Activated naive CD8-positive, alpha-beta T cell treated with anti-CD3 and anti-CD28 coated beads, Interleukin-2, amount 10 ng/mL, durations not matched to agents 7 days and 5 days (primary cell): ENCODE results near the gene PRX. TPM values are rescaled to one million over a fixed set of nuclear protein-coding genes. Genes with fewer than 3 reads are reported as not detected.
"Not testable (repeated sequence)": the region's sequence is repeated elsewhere in the genome, so short reads cannot be mapped to it uniquely, and the experiment has no call there.

Source experiments
- ATAC-seq: fragments of 150-1000 bp; cut with Tn5 transposase; one replicate; pipeline ENCODE4 v1.10.0; 2021; ENCODE audit warnings: low read depth, moderate library complexity
- POLR2A ChIA-PET: fragments of 350-600 bp; sonication (Branson Sonifier 250); formaldehyde crosslinking; loops from one replicate; lab custom pipeline; 2021; ENCODE audit warnings: antibody characterized with exemption; lab: Charles Lee
- DNase-seq: peaks from one replicate; pipeline ENCODE4 v3.0.0; 2021
- H3K27ac Mint-ChIP-seq: one replicate; pipeline ENCODE4 v1.8.0; 2022; ENCODE audit warnings: mild to moderate bottlenecking, mixed read lengths
- H3K27me3 Mint-ChIP-seq: one replicate; pipeline ENCODE4 v1.8.0; 2022; ENCODE audit warnings: mild to moderate bottlenecking, moderate library complexity, mixed read lengths
- H3K36me3 Mint-ChIP-seq: one replicate; pipeline ENCODE4 v1.8.0; 2021; ENCODE audit warnings: mild to moderate bottlenecking, mixed read lengths
- H3K4me1 Mint-ChIP-seq: one replicate; pipeline ENCODE4 v1.8.0; 2021; ENCODE audit warnings: mixed read lengths
- H3K4me3 Mint-ChIP-seq: one replicate; pipeline ENCODE4 v1.8.0; 2022; ENCODE audit warnings: mild to moderate bottlenecking, moderate library complexity, mixed read lengths
- H3K9me3 Mint-ChIP-seq: one replicate; pipeline ENCODE4 v1.8.0; 2021; ENCODE audit warnings: mixed read lengths
- total RNA-seq, 2 experiments: library from RNA; stranded (reverse); gene quantifications; one replicate each; pipeline ENCODE4 v1.2.3, GENCODE V29; 2021

PRX gene, protein sequence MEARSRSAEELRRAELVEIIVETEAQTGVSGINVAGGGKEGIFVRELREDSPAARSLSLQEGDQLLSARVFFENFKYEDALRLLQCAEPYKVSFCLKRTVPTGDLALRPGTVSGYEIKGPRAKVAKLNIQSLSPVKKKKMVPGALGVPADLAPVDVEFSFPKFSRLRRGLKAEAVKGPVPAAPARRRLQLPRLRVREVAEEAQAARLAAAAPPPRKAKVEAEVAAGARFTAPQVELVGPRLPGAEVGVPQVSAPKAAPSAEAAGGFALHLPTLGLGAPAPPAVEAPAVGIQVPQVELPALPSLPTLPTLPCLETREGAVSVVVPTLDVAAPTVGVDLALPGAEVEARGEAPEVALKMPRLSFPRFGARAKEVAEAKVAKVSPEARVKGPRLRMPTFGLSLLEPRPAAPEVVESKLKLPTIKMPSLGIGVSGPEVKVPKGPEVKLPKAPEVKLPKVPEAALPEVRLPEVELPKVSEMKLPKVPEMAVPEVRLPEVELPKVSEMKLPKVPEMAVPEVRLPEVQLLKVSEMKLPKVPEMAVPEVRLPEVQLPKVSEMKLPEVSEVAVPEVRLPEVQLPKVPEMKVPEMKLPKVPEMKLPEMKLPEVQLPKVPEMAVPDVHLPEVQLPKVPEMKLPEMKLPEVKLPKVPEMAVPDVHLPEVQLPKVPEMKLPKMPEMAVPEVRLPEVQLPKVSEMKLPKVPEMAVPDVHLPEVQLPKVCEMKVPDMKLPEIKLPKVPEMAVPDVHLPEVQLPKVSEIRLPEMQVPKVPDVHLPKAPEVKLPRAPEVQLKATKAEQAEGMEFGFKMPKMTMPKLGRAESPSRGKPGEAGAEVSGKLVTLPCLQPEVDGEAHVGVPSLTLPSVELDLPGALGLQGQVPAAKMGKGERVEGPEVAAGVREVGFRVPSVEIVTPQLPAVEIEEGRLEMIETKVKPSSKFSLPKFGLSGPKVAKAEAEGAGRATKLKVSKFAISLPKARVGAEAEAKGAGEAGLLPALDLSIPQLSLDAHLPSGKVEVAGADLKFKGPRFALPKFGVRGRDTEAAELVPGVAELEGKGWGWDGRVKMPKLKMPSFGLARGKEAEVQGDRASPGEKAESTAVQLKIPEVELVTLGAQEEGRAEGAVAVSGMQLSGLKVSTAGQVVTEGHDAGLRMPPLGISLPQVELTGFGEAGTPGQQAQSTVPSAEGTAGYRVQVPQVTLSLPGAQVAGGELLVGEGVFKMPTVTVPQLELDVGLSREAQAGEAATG (N-terminal part only)
- 1 to 10 TPM; 2.3 to 2.5 TPM for total RNA-seq

DNA sequence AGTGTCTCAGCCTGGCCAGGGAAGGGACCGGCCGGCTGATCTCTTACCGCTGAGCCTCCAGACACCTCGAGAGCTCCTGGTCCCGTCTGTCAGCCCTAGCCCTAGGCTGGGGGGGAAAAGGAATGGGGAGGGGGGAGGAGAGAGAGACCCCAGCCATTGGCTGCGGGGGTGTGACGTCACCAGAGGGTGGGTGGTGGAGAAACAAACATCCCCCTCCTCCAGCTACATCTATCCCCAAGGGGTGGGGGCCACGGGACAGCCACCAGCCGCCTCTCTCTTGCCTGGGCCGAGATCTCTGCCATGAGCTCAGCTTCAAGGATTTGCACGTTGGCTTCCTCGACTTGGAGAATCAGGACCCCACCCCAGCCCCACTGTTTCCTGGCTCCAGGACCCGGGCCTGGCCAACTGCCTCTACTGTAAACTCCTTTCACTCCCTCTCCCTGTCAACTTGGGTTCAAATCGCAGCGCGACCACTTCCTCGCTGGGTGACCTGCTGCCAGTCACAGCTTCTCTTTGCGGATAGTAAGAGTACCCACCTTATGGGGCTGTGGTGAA lies at the start of gene PRX:
PRX (minus strand) TSS at position 88 of the 555 bp plus-strand sequence. CDS start 5,446 bp downstream, outside the sequence.
- Mint-ChIP-seq H3K27me3 (peaks cover 2% of the 10 kb centered on the region), H3K27ac (peak within 1 kb of the TSS; percentile 56), H3K9me3 (no peaks in the 10 kb centered on the region), H3K36me3 (no peaks in the 10 kb centered on the region), H3K4me1 (peaks cover 26% of the 10 kb centered on the region), H3K4me3 (no peak within 1 kb of the TSS)
- POLR2A ChIA-PET, result interaction anchor here (0.7 to 1.0 kb wide), 2 partner anchors 10 to 11 kb away, joined by 3 read pairs; no protein-coding TSS in a partner anchor
- DNase-seq (no peak), ATAC-seq (peak; percentile 20)

DNA sequence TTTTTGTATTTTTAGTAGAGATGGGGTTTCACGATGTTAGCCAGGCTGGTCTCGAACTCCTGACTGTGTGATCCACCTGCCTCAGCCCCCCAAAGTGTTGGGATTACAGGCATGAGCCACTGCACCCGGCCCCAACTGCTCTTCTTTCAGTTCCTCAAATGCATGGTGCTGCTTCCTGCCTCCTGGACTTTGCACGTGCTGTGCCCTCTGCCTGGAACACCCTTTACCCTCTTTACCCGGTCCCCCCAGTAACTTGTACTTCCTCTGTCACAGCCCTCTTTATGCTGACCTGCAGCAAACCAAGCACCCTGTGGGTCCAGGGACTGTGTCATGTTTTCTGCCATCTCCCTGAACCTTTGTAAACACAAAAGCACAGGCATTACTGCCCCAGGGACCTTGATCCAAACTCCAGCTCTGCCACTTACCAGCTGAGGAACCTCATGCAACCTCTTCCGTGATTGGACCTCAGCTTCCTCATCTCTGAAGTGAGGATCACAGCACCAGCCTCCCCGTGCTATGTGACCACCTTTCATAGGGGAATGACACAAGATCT lies 48.6 kb upstream of the PRX start:
- H3K4me3 Mint-ChIP-seq, result no peak overlapping the region

DNA sequence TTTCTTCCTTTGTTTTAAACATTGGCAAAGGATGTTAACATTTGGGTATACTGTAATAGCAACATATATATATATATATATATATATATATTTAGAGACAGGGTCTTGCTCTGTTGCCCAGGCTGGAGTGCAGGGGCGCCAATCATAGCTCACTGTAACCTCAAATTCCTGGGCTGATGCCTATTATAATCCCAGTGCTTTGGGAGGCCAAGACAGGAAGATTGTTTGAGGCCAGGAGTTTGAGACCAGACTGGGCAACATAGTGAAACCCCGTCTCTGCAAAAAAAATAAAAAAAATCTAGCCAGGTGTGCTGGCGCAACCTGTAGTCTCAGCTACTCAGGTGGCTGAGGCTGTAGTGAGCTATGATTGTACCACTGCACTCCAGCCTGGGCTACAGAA lies 47.0 kb upstream of the PRX start:
- POLR2A ChIA-PET, result no interaction called here
- Mint-ChIP-seq H3K27me3 (no peaks in the 10 kb centered on the region), H3K4me3 (no peak overlapping the region), H3K4me1 (peaks cover 10% of the 10 kb centered on the region), H3K36me3 (no peaks in the 10 kb centered on the region), H3K27ac (no peak overlapping the region), H3K9me3 (no peaks in the 10 kb centered on the region)
- no peak for DNase-seq
- no peak for ATAC-seq

More for the DNA sequence above, 48.6 kb upstream of the PRX start:
- H3K36me3 Mint-ChIP-seq, result no peaks in the 10 kb centered on the region
- no peaks in the 10 kb centered on the region for H3K9me3 Mint-ChIP-seq
- H3K27ac Mint-ChIP-seq, result no peak overlapping the region
- H3K27me3 Mint-ChIP-seq, result peaks cover 7% of the 10 kb centered on the region
- POLR2A ChIA-PET, result no interaction called here
- DNase-seq (no peak), ATAC-seq (no peak)
- peaks cover 22% of the 10 kb centered on the region for H3K4me1 Mint-ChIP-seq

DNA sequence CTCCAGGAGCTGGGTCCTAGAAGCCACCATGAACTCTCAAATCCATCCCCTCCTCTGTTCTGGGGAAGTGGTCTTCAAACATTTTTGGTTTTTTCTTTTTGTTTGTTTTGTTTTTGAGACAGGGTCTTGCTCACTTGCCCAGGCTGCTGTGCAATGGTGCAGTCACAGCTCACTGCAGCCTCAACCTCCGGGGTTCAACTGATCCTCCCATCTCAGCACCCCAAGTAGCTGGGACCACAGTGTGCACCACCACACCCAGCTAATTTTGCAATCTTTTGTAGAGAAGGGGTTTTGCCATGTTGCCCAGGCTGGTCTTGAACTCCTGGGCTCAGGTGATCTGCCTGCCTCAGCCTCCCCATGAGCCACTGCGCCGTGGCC lies 45.4 kb upstream of the PRX start:
- Mint-ChIP-seq H3K4me3 (no peak overlapping the region), H3K27me3 (no peaks in the 10 kb centered on the region), H3K4me1 (peaks cover 2% of the 10 kb centered on the region), H3K9me3 (no peaks in the 10 kb centered on the region), H3K36me3 (no peaks in the 10 kb centered on the region), H3K27ac (no peak overlapping the region)
- DNase-seq (no peak), ATAC-seq (no peak)
- POLR2A ChIA-PET, result no interaction called here

DNA sequence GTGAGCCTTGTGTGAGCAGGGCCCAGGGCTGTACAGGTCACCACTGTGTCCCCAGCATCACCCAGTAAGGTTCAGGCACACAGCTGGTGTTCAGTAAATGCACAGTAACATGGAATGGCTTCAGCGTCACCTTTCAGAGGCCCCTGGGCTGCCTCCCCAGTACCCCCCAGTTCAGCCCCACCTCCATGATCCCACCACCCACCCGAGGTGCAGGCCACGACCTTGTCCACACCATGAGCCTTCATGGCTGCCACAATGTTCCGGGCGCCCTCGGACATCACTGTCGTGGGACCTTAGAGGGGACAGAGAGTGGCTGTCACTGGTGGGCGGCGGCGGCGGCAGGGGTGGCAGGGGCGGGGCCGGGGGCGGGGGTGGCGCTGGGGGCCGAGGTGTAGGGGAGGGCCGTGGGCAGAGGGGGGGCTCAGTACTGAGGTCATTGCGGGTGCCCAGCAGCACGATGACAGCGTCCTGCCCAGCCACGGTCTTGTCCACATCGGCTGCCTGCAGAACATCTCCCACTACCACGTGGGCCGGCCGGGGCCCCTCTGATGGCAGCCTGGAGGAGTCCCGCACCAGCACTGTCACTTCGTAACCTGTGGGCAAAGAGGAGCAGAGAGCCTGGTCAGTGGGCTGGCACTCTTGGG lies 44.9 kb upstream of the PRX start:
- ATAC-seq (no peak), DNase-seq (no peak)
- no peak overlapping the region for H3K27ac Mint-ChIP-seq
- H3K4me3 Mint-ChIP-seq, result no peak overlapping the region
- H3K36me3 Mint-ChIP-seq, result no peaks in the 10 kb centered on the region
- no peaks in the 10 kb centered on the region for H3K9me3 Mint-ChIP-seq
- H3K4me1 Mint-ChIP-seq, result peaks cover 2% of the 10 kb centered on the region
- POLR2A ChIA-PET, result no interaction called here
- no peaks in the 10 kb centered on the region for H3K27me3 Mint-ChIP-seq

DNA sequence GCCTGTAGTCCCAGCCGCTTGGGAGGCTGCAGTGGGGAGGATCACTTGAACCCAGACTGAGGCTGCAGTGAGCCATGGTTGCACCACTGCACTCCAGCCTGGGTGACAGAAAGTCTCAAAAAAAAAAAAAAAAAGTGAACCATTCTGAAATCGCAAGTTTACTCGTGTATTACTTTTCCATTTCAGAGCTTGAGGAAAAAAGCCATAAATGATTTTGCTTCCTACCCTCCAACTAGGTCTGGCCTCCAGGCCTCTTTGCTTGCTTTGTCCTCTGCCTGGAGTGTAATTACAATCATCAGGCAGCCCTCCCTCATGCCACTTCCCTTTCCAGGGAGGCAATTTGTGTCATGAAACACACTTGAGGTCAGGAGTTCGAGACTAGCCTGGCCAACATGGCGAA lies 43.9 kb upstream of the PRX start:
- Mint-ChIP-seq H3K9me3 (no peaks in the 10 kb centered on the region), H3K27me3 (no peaks in the 10 kb centered on the region), H3K4me1 (peaks cover 2% of the 10 kb centered on the region), H3K27ac (no peak overlapping the region), H3K4me3 (no peak overlapping the region), H3K36me3 (no peaks in the 10 kb centered on the region)
- ATAC-seq (no peak), DNase-seq (no peak)
- POLR2A ChIA-PET, result interaction anchor here (0.7 kb wide), 1 partner anchor 44 kb away, joined by 3 read pairs; no protein-coding TSS in a partner anchor

DNA sequence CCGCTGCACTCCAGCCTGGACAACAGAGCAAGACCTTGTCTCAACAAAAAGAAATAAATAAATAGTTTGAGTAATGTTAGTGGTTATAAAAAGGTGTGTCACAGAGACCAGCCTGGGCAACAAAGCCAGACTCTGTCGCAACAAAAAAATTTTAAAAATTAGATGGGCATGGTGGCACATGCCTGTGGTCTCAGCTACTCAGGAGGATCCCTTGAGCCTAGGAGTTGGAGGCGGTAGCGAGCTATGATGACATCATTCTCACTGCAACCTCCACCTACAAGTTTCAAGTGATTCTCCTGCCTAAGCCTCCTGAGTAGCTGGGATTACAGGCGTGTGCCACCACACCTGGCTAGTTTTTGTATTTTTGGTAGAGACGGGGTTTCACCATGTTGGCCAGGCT lies 40.8 kb upstream of the PRX start:
- H3K9me3 Mint-ChIP-seq, H3K36me3 Mint-ChIP-seq, H3K4me1 Mint-ChIP-seq, H3K27me3 Mint-ChIP-seq, DNase-seq, H3K4me3 Mint-ChIP-seq, POLR2A ChIA-PET, ATAC-seq, H3K27ac Mint-ChIP-seq: not testable (repeated sequence)

DNA sequence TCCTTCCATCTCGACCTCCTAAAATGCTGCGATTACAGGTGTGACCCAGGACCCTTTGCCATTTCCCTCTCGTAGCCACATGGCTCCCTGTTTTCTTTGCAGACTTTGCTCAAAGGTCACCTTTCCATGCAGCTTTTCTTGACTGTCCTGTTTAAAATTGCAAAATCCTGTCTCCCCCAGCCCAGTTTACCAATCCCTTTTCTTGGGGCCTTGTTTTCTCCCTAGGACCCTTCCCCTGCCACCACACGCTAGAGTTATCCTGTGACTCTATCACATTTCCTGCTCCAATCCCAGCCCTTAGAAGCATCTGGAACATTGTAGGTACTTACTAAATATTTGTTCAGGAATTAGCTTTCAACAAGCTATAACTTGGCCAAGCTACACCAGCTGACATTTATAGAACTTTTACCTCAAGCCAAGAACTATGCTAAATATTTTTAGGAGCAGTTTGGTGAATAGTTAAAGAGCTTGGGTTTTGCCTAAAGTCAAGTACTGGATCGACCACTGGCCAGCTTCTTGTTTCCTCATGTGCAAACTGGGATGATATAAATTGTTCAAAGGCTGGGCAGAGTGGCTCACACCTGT lies 40.1 kb upstream of the PRX start:
- POLR2A ChIA-PET, result interaction anchor here (0.5 kb wide), 1 partner anchor 155 kb away, joined by 3 read pairs; no protein-coding TSS in a partner anchor
- Mint-ChIP-seq H3K4me1 (no peaks in the 10 kb centered on the region), H3K36me3 (no peaks in the 10 kb centered on the region), H3K27me3 (no peaks in the 10 kb centered on the region), H3K9me3 (no peaks in the 10 kb centered on the region), H3K4me3 (no peak overlapping the region), H3K27ac (no peak overlapping the region)
- ATAC-seq, result no peak
- no peak for DNase-seq

DNA sequence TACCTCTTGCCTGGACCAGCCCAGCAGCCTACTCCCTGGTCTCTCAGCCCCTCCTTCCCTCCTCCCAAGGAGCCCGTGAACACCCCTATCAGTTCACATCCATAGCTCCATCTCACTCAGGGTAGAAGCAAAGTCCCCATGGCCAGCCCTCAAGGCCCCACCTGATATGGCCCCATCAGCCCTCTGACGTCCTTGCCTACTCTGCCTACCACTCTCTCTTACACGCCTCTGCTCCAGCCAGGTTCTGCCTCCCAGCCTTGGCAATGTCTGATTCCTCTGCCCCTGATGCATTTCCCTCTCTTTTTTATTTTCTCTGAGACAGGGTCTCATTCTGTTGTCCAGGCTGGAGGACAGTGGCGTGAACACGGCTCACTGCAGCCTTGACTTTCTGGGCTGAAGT lies 38.8 kb upstream of the PRX start:
- H3K27me3 Mint-ChIP-seq, result no peaks in the 10 kb centered on the region
- no peaks in the 10 kb centered on the region for H3K4me1 Mint-ChIP-seq
- H3K27ac Mint-ChIP-seq, result no peak overlapping the region
- POLR2A ChIA-PET, result interaction anchor here (0.6 kb wide), 1 partner anchor 381 kb away, joined by 3 read pairs; no protein-coding TSS in a partner anchor
- ATAC-seq (no peak), DNase-seq (no peak)
- no peaks in the 10 kb centered on the region for H3K9me3 Mint-ChIP-seq
- no peaks in the 10 kb centered on the region for H3K36me3 Mint-ChIP-seq
- H3K4me3 Mint-ChIP-seq, result no peak overlapping the region

DNA sequence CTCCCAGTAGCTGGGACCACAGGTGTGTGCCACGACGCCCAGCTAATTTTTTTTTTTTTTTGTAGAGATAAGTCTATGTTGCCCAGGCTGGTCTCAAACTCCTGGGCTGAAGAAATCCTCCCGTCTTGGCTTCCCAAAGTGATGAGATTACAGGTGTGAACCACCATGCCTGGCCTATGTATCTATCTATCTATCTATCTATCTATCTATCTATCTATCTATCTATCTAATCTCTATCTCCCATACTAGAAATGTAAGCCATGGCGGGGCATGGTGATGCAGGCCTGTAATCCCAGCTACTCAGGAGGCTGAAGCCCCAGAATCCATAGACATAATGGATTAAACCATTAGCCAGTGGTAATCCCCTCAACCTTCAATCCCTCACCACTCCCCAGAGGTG lies 37.5 kb upstream of the PRX start:
- ATAC-seq, result no peak
- Mint-ChIP-seq H3K9me3 (no peaks in the 10 kb centered on the region), H3K4me3 (no peak overlapping the region), H3K27ac (no peak overlapping the region), H3K4me1 (no peaks in the 10 kb centered on the region), H3K27me3 (no peaks in the 10 kb centered on the region), H3K36me3 (no peaks in the 10 kb centered on the region)
- DNase-seq, result no peak
- POLR2A ChIA-PET, result interaction anchor here (0.6 kb wide), 1 partner anchor 105 kb away, joined by 4 read pairs; no protein-coding TSS in a partner anchor

DNA sequence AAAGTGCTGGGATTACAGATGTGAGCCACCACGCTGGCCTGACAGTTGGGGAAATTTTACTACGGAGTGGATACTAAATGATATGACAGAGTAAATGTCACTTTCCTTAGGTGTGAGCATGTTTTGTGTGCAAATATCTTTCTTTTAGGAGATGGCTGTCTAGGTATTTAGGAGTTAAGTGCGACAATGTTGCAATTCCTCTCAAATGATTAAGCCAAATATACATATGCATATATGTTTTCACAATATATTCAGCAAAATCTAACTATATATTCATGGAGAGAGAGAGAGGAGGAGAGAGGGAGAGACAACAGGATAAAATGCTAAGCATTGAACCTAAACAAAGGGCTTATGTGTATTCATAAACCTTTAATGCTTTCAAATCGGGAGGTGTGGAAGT lies 36.3 kb upstream of the PRX start:
- no peak overlapping the region for H3K4me3 Mint-ChIP-seq
- POLR2A ChIA-PET, result no interaction called here
- DNase-seq, result no peak

DNA sequence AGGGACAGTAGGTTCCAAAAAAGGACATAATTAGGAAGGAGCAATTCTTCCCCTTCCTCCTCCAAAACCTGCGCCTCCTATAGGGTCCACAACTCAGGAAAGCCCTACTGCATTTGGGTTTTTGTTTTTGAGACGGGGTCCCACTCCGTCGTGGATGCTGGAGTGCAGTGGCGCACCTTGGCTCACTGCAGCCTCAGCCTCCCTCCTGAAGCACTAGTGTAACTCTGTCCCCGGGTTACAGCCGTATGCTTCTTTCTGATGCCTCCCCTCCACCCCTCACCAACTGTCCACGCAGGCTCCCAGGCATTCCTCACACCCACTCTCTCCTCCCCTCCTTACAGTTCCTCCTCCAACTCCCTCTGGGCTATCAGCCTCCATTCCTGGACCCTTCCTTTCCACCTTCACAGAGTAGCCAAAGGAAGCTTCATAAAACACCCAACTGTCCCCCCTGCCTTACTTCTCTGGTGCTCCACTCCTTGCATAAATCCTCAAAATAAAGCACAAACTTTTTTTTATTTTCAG lies 33.1 kb upstream of the PRX start:
- Mint-ChIP-seq H3K4me1 (peaks cover 11% of the 10 kb centered on the region), H3K27ac (peak overlapping the region; percentile 27), H3K36me3 (peaks cover 4% of the 10 kb centered on the region), H3K4me3 (no peak overlapping the region), H3K27me3 (no peaks in the 10 kb centered on the region), H3K9me3 (no peaks in the 10 kb centered on the region)
- ATAC-seq, result no peak
- no peak for DNase-seq
- POLR2A ChIA-PET, result no interaction called here

More for the DNA sequence above, 36.3 kb upstream of the PRX start:
- ATAC-seq, result no peak
- Mint-ChIP-seq H3K27ac (no peak overlapping the region), H3K27me3 (no peaks in the 10 kb centered on the region), H3K4me1 (peaks cover 4% of the 10 kb centered on the region), H3K36me3 (no peaks in the 10 kb centered on the region), H3K9me3 (no peaks in the 10 kb centered on the region)
